Right forelimb (tissue), 1 donor: ENCODE results near the gene HDGF.
A peak's percentile ranks its signal among the peaks of the same experiment; 100 is the strongest.
"Not testable (repeated sequence)": the region's sequence is repeated elsewhere in the genome, so short reads cannot be mapped to it uniquely, and the experiment has no call there.

Experiments used
- DNase-seq: peaks from one replicate; pipeline ENCODE4 v3.0.0-alpha.2; 2018

Gene HDGF

DNA sequence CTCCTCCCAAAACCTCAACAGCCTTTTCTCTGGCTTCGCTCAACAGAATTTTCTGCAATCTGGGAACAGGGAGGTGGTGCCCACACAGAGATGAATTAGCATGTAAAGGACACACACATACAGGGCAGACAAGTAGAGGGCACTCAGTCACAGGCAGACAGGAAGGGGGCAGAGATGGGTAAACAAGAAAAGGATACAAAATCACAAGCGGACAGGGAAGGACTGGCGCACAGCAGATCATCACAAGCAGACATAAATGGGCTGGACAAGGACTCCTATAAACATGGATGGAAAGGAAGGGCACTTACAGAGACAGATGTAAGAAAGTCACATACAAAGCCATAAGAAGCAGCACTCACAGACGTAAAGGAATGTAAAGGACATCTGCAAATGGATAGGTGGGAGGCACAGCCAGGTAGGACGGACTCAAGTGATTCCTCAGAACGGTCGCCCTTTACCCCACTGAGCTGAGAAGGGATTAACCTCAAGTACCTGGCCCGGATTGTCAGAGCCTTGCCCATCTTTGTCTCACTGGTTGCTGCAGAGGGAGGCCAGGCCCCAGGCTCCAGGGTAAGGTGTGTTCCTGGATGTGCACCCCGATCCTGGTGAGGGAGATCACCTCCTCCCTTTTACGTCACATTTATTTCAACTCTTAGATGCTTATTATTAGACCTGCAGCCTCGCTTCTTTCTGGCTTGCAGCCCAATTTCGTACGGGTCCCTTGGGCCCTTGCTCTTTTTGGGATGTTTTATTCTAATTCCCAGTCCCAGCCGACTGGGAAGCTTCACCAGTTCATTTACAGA is 15.0 kb upstream of the HDGF start:
- DNase-seq = no peak

GRCh38 chr1:156765666-156766065 is 14.2 kb upstream of the HDGF start:
- no peak for DNase-seq

DNA sequence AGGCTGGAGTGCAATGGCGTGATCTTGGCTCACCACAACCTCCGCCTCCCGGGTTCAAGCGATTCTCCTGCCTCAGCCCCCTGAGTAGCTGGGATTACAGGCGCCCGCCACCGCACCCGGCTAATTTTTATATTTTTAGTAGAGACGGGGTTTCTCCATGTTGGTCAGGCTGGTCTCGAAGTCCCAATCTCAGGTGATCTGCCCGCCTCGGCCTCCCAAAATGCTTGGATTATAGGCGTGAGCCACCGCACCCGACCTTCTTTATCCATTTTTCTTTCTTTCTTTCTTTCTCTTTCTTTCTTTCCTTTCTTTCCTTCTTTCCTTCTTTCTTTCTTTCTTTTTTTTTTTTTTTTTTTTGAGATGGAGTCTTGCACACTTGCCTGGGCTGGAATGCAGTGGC is 13.7 kb upstream of the HDGF start:
- not testable (repeated sequence) for DNase-seq

DNA sequence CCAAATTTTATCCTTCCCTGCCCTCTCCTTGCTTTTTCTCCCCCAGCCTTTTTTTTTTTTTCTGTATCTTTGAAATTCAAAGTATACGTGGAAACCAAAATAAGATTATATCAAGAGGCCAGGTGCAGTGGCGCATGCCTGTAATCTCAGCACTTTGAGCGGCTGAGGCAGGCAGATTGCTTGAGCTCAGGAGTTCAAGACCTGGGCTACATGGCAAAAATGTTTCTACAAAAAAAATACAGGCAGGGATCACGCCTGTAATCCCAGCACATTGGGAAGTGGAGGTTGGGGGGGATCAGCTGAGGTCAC is 9.3 kb upstream of the HDGF start:
- DNase-seq = no peak

DNA sequence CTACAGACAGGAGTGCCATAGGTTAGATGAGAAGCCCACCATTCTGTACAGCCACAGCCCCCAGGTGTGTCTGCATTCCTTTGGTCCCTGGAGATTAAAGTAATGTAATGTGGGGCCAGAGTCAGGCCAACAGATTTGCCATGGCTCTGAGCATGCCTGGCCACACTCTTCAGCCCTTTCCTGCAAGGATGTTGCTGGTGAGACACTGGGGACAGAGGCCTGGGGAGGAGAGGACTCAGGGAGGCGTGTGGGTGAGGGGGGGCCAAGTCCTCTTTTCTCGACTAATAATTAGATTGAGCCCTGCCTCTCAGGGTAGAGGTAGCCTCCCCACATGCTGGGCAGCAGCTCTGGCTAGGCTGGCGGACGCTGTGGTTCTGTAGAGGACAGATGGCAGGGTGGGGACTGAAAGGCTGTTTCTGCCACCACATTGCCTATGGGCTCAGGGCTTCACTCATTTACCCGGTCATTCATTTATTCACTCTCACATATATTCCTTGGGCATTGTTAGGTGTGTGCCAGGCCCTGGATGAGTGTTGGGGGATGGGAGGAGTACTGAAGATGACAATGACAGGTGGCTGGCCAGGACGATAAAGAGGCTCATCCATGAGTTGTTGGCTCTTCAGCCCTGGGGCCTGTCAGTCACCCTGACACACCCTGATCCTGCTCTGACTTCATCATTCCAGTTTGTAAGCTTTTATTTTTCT is 8.8 kb upstream of the HDGF start:
- DNase-seq = no peak

GRCh38 chr1:156757572-156758253 is 6.2 kb upstream of the HDGF start:
- DNase-seq = not testable (repeated sequence)

DNA sequence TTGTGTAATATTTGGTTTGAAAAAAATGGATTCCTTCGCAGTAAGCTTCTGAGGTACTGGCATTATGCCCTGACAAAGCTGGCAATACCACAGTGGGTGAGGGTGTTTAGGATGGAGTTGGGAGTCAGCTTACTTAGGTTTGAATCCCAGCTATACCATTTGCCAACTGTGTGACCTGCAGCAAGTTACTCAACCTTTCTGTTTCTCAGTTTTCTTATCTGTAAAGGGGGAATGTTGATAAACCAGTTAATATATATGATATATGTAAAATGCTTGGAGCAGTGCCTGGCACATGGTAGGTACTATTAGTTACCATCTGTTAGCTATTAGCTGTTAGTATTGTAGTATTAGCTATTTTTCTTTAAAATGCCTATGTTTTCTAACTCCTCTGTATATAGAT is 4.9 kb upstream of the HDGF start:
- no peak for DNase-seq

- no peak for DNase-seq
These were observed 4.1 kb upstream of the HDGF start for GRCh38 chr1:156755527-156755950.

DNA sequence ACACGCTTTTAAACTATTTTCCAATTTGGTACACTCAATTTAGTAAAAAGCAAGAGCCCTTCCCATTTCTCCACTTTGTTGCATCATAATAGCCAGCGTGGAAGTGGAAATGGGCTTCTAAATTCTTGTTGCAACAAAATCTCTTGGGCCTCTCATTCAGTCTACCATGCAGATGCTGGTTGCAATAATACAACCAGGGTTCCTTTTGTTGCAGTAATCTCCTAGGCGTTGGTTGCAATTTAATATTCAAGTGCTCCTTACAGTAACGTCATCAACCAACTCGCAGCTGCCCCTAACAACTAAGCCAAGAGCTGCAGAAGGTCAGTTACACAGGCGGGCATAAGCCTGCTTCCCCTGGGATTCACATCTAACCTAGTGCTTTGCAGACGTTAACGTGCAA is 2.7 kb upstream of the HDGF start:
- no peak for DNase-seq

DNA sequence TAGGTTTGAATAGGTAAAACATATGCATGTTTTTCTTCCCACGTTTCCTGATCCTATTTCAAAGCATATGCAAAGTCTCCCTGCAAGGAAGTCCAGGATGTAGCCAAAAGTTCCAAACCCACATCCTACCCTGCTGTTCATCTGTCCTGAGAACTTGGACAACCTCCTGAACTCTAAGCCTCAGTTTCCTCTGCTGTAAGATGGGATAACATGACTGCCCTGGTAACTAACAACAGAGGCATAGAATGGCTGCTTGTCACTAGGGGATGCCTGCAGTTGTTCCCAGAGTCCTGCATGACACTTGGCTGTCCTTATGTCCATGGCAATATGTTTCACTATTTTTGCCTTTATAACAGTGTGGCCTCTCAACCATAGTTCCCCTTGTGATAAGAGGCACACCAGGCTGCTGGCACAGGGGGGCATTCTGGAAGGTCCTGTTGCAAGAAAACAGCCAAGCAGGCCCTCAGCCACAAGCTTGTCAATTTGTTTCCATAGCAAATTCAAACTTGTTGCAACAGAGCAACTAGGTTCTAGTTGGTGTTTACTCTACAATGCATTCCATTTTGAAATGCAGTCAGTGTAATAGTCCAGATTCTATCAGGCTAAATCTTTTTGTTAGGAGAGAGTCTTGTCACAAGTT is 1.5 kb upstream of the HDGF start:
- DNase-seq = no peak

- peak; percentile 98 for DNase-seq
These were observed 444 bp upstream of the HDGF start for GRCh38 chr1:156751757-156752481.

DNA sequence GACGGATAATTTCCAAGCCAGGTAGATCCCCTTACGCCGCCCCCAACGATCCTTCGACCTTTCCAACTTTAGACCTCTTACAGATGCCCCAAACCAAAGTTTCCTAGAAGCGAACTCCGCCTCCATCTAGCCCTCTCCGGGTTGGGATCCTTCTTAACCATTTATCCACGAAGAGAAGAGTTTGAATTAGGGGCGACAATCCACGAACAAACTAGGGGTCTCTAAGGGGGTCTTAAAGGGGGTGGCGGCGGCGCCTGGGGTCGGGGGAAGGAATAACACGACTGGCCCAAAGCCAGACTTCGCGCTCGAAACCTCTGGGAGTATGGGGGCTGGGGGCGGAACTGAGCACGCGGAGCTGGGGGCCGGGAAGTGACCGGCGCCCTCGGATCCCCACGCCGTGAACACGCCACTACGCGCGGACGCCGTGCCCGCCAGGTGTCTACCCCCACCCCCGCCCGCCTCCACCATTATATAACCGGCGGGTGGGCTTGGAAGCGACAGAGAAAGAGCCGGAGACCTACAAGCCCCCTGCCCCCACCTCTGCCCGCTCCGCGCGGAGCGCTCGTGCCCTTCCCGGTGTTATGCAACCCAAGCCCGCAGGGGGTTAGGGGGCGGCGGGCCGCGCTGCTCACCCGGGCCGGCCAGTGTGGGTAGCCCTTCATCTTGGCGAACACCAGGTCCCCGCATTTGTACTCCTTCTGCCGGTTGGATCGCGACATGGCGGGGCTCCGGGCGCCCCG is 594 bp downstream of the HDGF start:
- DNase-seq = no peak

- DNase-seq = no peak
These were observed 1.2 kb downstream of the HDGF start for GRCh38 chr1:156750191-156750672.

- no peak for DNase-seq
These were observed 1.9 kb downstream of the HDGF start for GRCh38 chr1:156749419-156750118.

DNA sequence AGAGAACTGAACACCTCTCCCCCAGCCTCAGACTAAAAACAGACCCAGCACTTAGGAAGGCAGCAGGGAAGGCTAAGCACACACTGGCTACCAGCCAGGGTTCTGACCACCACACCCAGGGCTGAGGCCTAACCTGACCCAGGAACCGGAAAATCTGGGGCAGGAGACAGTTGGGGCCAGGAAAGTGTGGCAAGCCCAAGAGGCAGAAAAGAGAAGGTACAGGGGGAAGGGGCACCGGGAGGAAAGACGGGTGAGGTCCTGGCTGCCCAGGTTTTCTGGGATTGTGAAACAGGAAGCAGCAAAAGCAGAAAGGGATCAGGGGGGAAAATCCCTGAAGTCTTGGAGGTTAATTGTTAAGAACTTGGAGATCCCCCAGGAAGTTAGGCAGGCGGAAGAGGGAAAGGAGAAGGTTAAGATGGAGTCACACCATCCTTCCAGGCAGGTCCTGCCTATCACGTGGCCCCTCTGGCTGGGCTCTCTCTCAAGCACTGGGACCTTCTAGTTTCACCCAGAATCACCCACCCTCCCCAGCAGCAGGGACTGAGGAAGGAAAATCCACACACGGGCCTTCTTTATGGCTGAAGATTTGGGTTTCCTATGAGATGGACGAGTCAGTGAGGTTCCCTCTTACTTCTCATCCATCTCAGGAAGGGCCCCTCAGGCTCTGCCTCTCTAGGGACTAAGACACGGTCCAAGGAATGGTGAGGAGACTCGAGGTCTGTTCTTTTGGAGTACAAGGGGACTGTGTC is 2.6 kb downstream of the HDGF start:
- DNase-seq = no peak

GRCh38 chr1:156747742-156748669 is 3.5 kb downstream of the HDGF start:
- no peak for DNase-seq

GRCh38 chr1:156746728-156747631 is 4.5 kb downstream of the HDGF start:
- DNase-seq = peak; percentile 95

GRCh38 chr1:156746406-156746727 is 5.1 kb downstream of the HDGF start:
- DNase-seq = no peak
